Measurements from ENCODE around the gene PRSS38. TPM values are rescaled to one million over a fixed set of nuclear protein-coding genes. Genes with fewer than 3 reads are reported as not detected.

PRSS38 gene
- total and polyA plus RNA-seq, 10 of the 15 experiments (the other 5 are each of a cell fraction or from before 2014, with no cell fraction given), result not detected

DNA sequence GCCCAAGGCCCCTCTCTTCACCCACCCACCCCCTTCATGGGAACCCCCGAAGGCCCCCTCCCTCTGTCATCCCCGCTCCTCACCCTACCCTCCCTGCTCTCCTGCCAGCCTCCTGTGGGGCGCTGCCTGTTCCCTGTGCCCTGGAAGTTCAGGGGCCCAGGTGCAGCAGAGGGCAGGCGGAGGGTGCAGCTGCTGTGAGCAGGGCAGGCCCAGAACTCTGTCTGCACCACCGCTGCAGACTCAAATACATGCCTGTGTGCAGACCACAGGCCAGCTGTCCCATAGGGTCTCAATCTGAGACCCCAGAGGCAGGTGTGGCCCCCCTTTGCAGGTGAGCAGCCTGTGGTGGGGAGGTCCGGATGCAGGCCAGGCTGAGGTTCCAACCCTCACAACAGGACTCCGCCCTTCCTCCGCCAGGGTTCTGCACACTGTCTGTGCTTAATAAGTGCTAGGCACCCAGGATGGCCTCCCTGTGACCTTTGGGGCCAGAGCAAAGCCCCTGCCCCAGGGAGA lies 69.7 kb downstream of the PRSS38 start:
- ATAC-seq (no peak), FAIRE-seq (no peak), DNase-seq (ENCODE audit: low read depth, low spot score) (no peak)
- ChIA-PET CTCF (no interaction called here), POLR2A (interaction anchor here (0.6 kb wide), 1 partner anchor 631 kb away, joined by 3 read pairs; no protein-coding TSS in a partner anchor), RAD21 (ENCODE audit: unreplicated experiment) (no interaction called here), SMC1A (ENCODE audit: uncharacterized antibody, unreplicated experiment) (no interaction called here)
- intact Hi-C loops (cut with micrococcal nuclease; ENCODE audit: unreplicated experiment) (no loop called here), in situ Hi-C loops (cut with MboI) (no loop called here)
- BruUV-seq (replicated peaks), result no TSS peak
- H3K4me2 ChIP-seq (ENCODE audit: control insufficient read depth, insufficient read depth), result no peak overlapping the region
- H4K20me1 ChIP-seq (ENCODE audit: control insufficient read depth, insufficient read depth), result no peaks in the 10 kb centered on the region
- no peak overlapping the region for H2AFZ ChIP-seq (ENCODE audit: control insufficient read depth, low read depth, low read length)
- WGBS (ENCODE audit: insufficient coverage, insufficient replicate concordance, low lambda C conversion rate, missing lambda C conversion rate), result 10% methylated on average over 6 of the region's 8 CpGs
- H3K27me3 ChIP-seq (replicated peaks in 1 of 2; ENCODE audit: control insufficient read depth in 2 of 2, insufficient read depth in 2 of 2, low read length in 1 of 2), result no peaks in the 10 kb centered on the region
- H3K4me1 ChIP-seq (ENCODE audit: control insufficient read depth, insufficient read depth, low read length), result no peaks in the 10 kb centered on the region
- no peak overlapping the region for H3K9ac ChIP-seq (ENCODE audit: control insufficient read depth, insufficient read depth, low read length)
- no peaks in the 10 kb centered on the region for H3K9me3 ChIP-seq (replicated peaks; ENCODE audit: control insufficient read depth, insufficient read depth, low read length)
- no peak overlapping the region for H3K27ac ChIP-seq (ENCODE audit: control insufficient read depth, insufficient read depth)
- no peak overlapping the region for H3K4me3 ChIP-seq
- H3K36me3 ChIP-seq (ENCODE audit: control insufficient read depth in 2 of 2, insufficient read depth in 2 of 2, low read length in 1 of 2), result no peaks in the 10 kb centered on the region
- no peaks in the 10 kb centered on the region for H3K79me2 ChIP-seq (ENCODE audit: control insufficient read depth, insufficient read depth, low read length)
- no peak for TF ChIP-seq CEBPB (IDR thresholded peaks at IDR 0.05; ENCODE audit: borderline replicate concordance in 1 of 2, low read depth in 2 of 2, low read length in 2 of 2)
- TF ChIP-seq TBL1XR1 (IDR thresholded peaks at IDR 0.05; ENCODE audit: low read depth, low read length), result no peak
- TF ChIP-seq FOXK2 (IDR thresholded peaks at IDR 0.05), result no peak
- TF ChIP-seq NFYA (IDR thresholded peaks at IDR 0.05; ENCODE audit: borderline replicate concordance, low read depth, low read length), result no peak
- TF ChIP-seq, protein P1, sequence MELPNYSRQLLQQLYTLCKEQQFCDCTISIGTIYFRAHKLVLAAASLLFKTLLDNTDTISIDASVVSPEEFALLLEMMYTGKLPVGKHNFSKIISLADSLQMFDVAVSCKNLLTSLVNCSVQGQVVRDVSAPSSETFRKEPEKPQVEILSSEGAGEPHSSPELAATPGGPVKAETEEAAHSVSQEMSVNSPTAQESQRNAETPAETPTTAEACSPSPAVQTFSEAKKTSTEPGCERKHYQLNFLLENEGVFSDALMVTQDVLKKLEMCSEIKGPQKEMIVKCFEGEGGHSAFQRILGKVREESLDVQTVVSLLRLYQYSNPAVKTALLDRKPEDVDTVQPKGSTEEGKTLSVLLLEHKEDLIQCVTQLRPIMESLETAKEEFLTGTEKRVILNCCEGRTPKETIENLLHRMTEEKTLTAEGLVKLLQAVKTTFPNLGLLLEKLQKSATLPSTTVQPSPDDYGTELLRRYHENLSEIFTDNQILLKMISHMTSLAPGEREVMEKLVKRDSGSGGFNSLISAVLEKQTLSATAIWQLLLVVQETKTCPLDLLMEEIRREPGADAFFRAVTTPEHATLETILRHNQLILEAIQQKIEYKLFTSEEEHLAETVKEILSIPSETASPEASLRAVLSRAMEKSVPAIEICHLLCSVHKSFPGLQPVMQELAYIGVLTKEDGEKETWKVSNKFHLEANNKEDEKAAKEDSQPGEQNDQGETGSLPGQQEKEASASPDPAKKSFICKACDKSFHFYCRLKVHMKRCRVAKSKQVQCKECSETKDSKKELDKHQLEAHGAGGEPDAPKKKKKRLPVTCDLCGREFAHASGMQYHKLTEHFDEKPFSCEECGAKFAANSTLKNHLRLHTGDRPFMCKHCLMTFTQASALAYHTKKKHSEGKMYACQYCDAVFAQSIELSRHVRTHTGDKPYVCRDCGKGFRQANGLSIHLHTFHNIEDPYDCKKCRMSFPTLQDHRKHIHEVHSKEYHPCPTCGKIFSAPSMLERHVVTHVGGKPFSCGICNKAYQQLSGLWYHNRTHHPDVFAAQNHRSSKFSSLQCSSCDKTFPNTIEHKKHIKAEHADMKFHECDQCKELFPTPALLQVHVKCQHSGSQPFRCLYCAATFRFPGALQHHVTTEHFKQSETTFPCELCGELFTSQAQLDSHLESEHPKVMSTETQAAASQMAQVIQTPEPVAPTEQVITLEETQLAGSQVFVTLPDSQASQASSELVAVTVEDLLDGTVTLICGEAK (IDR thresholded peaks at IDR 0.05; ENCODE audit: borderline replicate concordance), result no peak
- TF ChIP-seq CBFB (IDR thresholded peaks at IDR 0.05; ENCODE audit: low read depth), result no peak
- no peak for TF ChIP-seq RFX5 (IDR thresholded peaks at IDR 0.05; ENCODE audit: low read depth, low read length)
- no peak for TF ChIP-seq PAX8 (IDR thresholded peaks at IDR 0.05)
- TF ChIP-seq NFYB (IDR thresholded peaks at IDR 0.05; ENCODE audit: insufficient read depth, low read depth, low read length), result no peak
- TF ChIP-seq, protein P2, sequence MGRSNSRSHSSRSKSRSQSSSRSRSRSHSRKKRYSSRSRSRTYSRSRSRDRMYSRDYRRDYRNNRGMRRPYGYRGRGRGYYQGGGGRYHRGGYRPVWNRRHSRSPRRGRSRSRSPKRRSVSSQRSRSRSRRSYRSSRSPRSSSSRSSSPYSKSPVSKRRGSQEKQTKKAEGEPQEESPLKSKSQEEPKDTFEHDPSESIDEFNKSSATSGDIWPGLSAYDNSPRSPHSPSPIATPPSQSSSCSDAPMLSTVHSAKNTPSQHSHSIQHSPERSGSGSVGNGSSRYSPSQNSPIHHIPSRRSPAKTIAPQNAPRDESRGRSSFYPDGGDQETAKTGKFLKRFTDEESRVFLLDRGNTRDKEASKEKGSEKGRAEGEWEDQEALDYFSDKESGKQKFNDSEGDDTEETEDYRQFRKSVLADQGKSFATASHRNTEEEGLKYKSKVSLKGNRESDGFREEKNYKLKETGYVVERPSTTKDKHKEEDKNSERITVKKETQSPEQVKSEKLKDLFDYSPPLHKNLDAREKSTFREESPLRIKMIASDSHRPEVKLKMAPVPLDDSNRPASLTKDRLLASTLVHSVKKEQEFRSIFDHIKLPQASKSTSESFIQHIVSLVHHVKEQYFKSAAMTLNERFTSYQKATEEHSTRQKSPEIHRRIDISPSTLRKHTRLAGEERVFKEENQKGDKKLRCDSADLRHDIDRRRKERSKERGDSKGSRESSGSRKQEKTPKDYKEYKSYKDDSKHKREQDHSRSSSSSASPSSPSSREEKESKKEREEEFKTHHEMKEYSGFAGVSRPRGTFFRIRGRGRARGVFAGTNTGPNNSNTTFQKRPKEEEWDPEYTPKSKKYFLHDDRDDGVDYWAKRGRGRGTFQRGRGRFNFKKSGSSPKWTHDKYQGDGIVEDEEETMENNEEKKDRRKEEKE (IDR thresholded peaks at IDR 0.05), result no peak
- TF ChIP-seq SIX5 (IDR thresholded peaks at IDR 0.05; ENCODE audit: low read depth, low read length, severe bottlenecking), result no peak
- no peak for TF ChIP-seq SRF (IDR thresholded peaks at IDR 0.05; ENCODE audit: low read depth in 2 of 2, low read length in 2 of 2)
- TF ChIP-seq RCOR1 (conservative IDR thresholded peaks at IDR 0.05; ENCODE audit: low read depth, low read length), result no peak
- TF ChIP-seq, protein P3, sequence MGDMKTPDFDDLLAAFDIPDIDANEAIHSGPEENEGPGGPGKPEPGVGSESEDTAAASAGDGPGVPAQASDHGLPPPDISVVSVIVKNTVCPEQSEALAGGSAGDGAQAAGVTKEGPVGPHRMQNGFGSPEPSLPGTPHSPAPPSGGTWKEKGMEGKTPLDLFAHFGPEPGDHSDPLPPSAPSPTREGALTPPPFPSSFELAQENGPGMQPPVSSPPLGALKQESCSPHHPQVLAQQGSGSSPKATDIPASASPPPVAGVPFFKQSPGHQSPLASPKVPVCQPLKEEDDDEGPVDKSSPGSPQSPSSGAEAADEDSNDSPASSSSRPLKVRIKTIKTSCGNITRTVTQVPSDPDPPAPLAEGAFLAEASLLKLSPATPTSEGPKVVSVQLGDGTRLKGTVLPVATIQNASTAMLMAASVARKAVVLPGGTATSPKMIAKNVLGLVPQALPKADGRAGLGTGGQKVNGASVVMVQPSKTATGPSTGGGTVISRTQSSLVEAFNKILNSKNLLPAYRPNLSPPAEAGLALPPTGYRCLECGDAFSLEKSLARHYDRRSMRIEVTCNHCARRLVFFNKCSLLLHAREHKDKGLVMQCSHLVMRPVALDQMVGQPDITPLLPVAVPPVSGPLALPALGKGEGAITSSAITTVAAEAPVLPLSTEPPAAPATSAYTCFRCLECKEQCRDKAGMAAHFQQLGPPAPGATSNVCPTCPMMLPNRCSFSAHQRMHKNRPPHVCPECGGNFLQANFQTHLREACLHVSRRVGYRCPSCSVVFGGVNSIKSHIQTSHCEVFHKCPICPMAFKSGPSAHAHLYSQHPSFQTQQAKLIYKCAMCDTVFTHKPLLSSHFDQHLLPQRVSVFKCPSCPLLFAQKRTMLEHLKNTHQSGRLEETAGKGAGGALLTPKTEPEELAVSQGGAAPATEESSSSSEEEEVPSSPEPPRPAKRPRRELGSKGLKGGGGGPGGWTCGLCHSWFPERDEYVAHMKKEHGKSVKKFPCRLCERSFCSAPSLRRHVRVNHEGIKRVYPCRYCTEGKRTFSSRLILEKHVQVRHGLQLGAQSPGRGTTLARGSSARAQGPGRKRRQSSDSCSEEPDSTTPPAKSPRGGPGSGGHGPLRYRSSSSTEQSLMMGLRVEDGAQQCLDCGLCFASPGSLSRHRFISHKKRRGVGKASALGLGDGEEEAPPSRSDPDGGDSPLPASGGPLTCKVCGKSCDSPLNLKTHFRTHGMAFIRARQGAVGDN (IDR thresholded peaks at IDR 0.05), result no peak

Data from GM12878 (cell line).